ENCODE measurements around the gene TOGARAM1. TPM values are rescaled to one million over a fixed set of nuclear protein-coding genes. Genes with fewer than 3 reads are reported as not detected.

The TOGARAM1 gene, protein sequence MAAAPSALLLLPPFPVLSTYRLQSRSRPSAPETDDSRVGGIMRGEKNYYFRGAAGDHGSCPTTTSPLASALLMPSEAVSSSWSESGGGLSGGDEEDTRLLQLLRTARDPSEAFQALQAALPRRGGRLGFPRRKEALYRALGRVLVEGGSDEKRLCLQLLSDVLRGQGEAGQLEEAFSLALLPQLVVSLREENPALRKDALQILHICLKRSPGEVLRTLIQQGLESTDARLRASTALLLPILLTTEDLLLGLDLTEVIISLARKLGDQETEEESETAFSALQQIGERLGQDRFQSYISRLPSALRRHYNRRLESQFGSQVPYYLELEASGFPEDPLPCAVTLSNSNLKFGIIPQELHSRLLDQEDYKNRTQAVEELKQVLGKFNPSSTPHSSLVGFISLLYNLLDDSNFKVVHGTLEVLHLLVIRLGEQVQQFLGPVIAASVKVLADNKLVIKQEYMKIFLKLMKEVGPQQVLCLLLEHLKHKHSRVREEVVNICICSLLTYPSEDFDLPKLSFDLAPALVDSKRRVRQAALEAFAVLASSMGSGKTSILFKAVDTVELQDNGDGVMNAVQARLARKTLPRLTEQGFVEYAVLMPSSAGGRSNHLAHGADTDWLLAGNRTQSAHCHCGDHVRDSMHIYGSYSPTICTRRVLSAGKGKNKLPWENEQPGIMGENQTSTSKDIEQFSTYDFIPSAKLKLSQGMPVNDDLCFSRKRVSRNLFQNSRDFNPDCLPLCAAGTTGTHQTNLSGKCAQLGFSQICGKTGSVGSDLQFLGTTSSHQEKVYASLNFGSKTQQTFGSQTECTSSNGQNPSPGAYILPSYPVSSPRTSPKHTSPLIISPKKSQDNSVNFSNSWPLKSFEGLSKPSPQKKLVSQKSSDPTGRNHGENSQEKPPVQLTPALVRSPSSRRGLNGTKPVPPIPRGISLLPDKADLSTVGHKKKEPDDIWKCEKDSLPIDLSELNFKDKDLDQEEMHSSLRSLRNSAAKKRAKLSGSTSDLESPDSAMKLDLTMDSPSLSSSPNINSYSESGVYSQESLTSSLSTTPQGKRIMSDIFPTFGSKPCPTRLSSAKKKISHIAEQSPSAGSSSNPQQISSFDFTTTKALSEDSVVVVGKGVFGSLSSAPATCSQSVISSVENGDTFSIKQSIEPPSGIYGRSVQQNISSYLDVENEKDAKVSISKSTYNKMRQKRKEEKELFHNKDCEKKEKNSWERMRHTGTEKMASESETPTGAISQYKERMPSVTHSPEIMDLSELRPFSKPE (N-terminal part only)
- 23.4 TPM for polyA plus RNA-seq (ENCODE audit: insufficient read length)

GRCh38 chr14:44961554-44962333, at the start of gene TOGARAM1, which contains the start of gene KLHL28:
Gene TOGARAM1 (plus strand): TSS chr14:44962190. CDS start chr14:44962422, 232 bp downstream.
Gene KLHL28 (minus strand): TSS chr14:44961947. CDS start chr14:44945928, 16,019 bp downstream.
- DNase-seq (ENCODE audit: low read depth) = peak; percentile 100

DNA sequence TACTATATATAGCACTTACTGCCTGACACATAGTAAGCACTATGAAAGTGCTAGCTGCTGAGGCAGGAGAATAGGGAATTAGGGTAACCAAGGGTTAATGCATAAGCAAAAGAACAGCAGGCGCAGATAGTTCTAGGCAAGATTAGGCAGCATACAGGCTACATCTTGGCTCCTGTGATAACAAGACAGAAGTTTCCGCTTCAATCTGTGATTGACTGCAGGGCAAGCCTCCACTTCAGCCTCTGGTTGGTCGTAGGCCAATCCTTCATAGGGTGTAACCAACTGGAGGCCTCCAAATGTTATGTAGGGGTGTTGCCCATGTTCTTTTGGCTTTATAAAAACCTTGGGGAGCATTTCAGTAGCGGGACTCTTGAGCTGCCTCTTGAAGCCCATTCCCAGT, 47.1 kb upstream of the TOGARAM1 start:
- no peak for DNase-seq (ENCODE audit: low read depth)

GRCh38 chr14:44928793-44929192, 33.2 kb upstream of the TOGARAM1 start:
- DNase-seq (ENCODE audit: low read depth) = no peak

DNA sequence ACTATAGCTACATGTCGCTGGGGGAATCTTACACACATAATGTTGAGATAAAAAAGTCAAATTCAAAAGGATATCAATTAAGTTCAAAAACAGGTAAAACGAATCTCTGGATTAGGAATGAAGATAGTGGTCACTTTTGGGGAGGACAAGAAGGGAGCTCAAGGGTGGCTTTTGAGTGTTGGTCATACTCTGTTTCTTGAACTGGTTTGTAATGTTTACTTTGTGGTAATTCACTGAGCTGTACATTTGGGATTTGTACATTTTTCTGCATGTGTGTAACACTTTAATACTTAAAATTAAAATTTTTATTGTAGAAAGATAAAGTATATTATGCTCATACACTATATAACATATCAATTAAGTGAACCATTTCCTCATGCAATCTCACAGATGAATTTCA, 26.8 kb upstream of the TOGARAM1 start:
- no peak for DNase-seq (ENCODE audit: low read depth)

- DNase-seq (ENCODE audit: low read depth) = no peak
Observed at GRCh38 chr14:44937547-44937946, 24.4 kb upstream of the TOGARAM1 start.

- DNase-seq (ENCODE audit: low read depth) = no peak
Observed at GRCh38 chr14:44940211-44940610, 21.8 kb upstream of the TOGARAM1 start.

GRCh38 chr14:44940944-44941343, 21.0 kb upstream of the TOGARAM1 start:
- DNase-seq (ENCODE audit: low read depth) = no peak

DNA sequence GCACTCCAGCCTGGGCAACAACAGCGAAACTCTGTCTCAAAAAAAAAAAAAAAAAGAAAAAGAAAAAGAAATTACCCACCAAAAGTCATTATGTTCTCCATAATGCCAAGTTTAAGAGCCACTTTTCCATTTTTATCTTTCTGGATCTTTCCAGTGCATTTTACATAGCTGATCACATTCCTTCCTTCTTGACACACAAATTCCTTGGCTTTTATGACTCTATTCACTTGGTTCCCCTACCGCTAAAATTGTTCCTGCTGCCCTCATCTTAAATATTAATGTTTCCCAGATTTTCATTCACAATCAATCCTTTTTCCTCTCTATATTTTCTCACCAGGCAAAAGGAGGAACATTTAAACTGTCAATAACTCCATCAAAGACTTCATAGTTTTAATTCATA, 20.4 kb upstream of the TOGARAM1 start:
- no peak for DNase-seq (ENCODE audit: low read depth)

- no peak for DNase-seq (ENCODE audit: low read depth)
Observed at GRCh38 chr14:44942436-44942835, 19.6 kb upstream of the TOGARAM1 start.

DNA sequence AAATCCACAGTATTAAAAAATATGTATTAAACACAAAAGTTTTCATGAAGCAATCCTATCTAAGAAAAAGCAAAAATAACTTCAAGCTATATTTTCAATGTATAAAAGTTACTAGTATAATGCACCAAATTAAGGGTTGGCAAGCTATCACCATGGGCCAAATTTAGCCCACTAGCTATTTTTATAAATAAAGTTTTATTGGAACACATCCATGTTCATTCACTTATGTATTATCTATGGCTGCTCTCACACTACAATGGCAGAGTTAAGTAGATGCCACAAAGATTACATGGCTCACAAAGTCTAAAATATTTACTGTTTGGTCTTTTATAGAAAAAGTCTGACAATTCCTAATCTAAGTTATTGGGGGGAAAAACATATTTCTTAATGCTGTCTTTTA, 17.9 kb upstream of the TOGARAM1 start:
- DNase-seq (ENCODE audit: low read depth) = no peak

- DNase-seq (ENCODE audit: low read depth) = no peak
Observed at GRCh38 chr14:44945264-44945663, 16.7 kb upstream of the TOGARAM1 start.

GRCh38 chr14:44951051-44951450, 10.9 kb upstream of the TOGARAM1 start:
- DNase-seq (ENCODE audit: low read depth) = no peak

DNA sequence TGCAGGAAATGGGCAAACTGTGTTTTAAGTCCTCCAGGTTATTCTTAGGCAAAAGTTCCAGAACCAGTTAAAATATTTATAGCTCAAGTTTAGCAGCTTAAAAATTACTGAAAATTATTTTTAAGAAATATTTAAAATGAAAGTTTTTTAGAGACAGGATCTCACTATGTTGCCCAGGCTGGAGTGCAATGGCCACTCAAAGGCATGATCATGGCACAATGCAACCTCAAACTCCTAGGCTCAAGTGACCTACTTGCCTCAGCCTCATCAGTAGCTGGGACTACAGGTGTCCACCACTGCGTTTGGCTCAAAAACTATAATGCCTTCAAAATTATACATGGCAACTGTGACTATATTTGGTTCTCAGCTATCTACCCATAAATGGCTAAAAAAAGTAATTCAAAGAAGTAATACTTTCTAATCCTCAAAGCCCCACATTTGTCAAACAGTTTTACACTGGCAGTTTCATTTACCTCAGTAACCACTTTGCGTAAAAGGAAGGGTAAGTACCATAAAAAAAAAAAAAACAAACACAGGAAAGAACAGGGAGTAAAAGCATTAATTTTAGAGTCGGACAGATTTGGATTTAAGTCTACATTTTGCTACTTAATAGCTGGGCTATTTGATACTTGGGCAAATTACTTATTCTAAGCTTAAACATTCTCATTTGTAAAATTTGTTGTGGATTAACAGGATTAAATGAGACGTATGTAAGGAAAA, 9.4 kb upstream of the TOGARAM1 start:
- DNase-seq (ENCODE audit: low read depth) = no peak

GRCh38 chr14:44954750-44955149, 7.2 kb upstream of the TOGARAM1 start:
- DNase-seq (ENCODE audit: low read depth) = no peak

DNA sequence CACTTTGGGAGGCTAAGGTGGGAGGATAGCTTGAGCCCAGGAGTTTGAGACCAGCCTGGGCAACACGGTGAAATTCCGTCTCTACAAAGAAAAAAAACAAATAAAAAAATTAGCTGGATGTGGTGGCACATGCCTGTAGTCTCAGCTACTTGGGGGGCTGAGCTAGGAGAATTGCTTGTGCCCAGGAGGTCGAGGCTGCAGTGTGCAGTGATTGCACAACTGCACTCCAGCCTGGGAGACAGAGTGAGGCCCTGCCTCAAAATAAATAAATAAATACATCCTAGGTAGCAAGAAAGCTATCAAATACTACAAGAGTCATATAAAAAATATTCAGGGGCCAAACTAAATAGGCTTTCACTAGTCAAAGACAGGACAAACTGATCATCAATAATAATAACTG, 6.5 kb upstream of the TOGARAM1 start:
- DNase-seq (ENCODE audit: low read depth) = no peak

GRCh38 chr14:44956866-44957265, 5.1 kb upstream of the TOGARAM1 start:
- no peak for DNase-seq (ENCODE audit: low read depth)

- DNase-seq (ENCODE audit: low read depth) = no peak
Observed at GRCh38 chr14:44959538-44959937, 2.5 kb upstream of the TOGARAM1 start.

GRCh38 chr14:44960146-44960545, 1.8 kb upstream of the TOGARAM1 start:
- no peak for DNase-seq (ENCODE audit: low read depth)

GRCh38 chr14:44960646-44961045, 1.3 kb upstream of the TOGARAM1 start:
- DNase-seq (ENCODE audit: low read depth) = no peak

GRCh38 chr14:44961151-44961553, 838 bp upstream of the TOGARAM1 start:
- no peak for DNase-seq (ENCODE audit: low read depth)
